Small intestine (tissue), 7 donors: ENCODE data around the gene DOCK2. TPM values are rescaled to one million over a fixed set of nuclear protein-coding genes. Genes with fewer than 3 reads are reported as not detected.

Source experiments
- DNase-seq, 2 donors: peaks; one replicate each; pipeline versions ENCODE4 v3.0.0 to v3.0.0-alpha.2; 2013
- FAIRE-seq: peaks from 2 replicates; lab custom pipeline; 2012; peaks lifted over from hg19 to GRCh38; lab: Jason Lieb, UNC
- H3K27ac ChIP-seq, 3 donors: one replicate each; pipeline ENCODE4 v1.5.1; 2013; ENCODE audit warnings: low read length in 2 of 3, mild to moderate bottlenecking in 2 of 3, control low read depth in 1 of 3, inconsistent platforms in 1 of 3, low read depth in 1 of 3, moderate library complexity in 1 of 3
- H3K27me3 ChIP-seq, 3 donors: one replicate each; pipeline ENCODE4 v1.6.1; 2013; ENCODE audit warnings: low read length in 3 of 3, inconsistent platforms in 1 of 3; ENCODE audit not compliant: control insufficient read depth in 3 of 3, insufficient read depth in 3 of 3
- H3K36me3 ChIP-seq, 3 donors: one replicate each; pipeline ENCODE4 v1.6.1; 2013; ENCODE audit warnings: low read length in 3 of 3, inconsistent platforms in 1 of 3, low read depth in 1 of 3, mild to moderate bottlenecking in 1 of 3, moderate library complexity in 1 of 3; ENCODE audit not compliant: control insufficient read depth in 3 of 3, insufficient read depth in 2 of 3
- H3K4me1 ChIP-seq, 3 donors: one replicate each; pipeline ENCODE4 v1.6.1; 2013; ENCODE audit warnings: low read length in 2 of 3, inconsistent platforms in 1 of 3, low read depth in 1 of 3, mild to moderate bottlenecking in 1 of 3, moderate library complexity in 1 of 3; ENCODE audit not compliant: control insufficient read depth in 3 of 3, insufficient read depth in 2 of 3
- H3K4me3 ChIP-seq, 3 donors: one replicate each; pipeline ENCODE4 v1.5.1; 2013; ENCODE audit warnings: low read length in 3 of 3, control low read depth in 1 of 3, inconsistent platforms in 1 of 3, low read depth in 1 of 3, mild to moderate bottlenecking in 1 of 3, moderate library complexity in 1 of 3
- H3K9me3 ChIP-seq, 2 donors: one replicate each; pipeline ENCODE4 v1.6.1; 2013; ENCODE audit warnings: low read depth in 1 of 2, low read length in 1 of 2; ENCODE audit not compliant: control insufficient read depth in 2 of 2, insufficient read depth in 1 of 2
- WGBS, 3 donors: extraction: QIAGEN DNeasy Blood & Tissue Kit; methylation state at CpG; one replicate each; pipeline ENCODE4 v1.1.7; 2013; 5-methylcytosine and 5-hydroxymethylcytosine counted together
- polyA plus RNA-seq, 4 donors: library from polyadenylated mRNA; stranded (reverse) in 3 of 4; unstranded in 1 of 4; fragments of 200-250 nt in 3 of 4; fragments of 120-200 nt in 1 of 4; gene quantifications; one replicate each; pipeline versions ENCODE4 v1.2.1 to v1.2.3, GENCODE V29; 2013
- donor health status: healthy with polysubstance abuse.
- donor health status: control.
- donor health status: control.
- donor health status: Bipolar disorder and iron deficiency.
- donor health status: healthy.

The DOCK2 gene
- polyA plus RNA-seq, 4 donors, result 1.3 to 5.9 (median 3.0) TPM

GRCh38 chr5:170053896-170054295 lies 416.8 kb downstream of the DOCK2 start:
- no peak for DNase-seq
- 75 to 90% (median 77%) methylated on average over 1 of the region's 1 CpG for WGBS, 3 donors

GRCh38 chr5:170055606-170056005 lies 418.5 kb downstream of the DOCK2 start:
- Histone ChIP-seq H3K4me1 (no peaks in the 10 kb centered on the region), H3K27me3 (no peaks in the 10 kb centered on the region), H3K27ac (no peak overlapping the region), H3K36me3 (no peaks in the 10 kb centered on the region), H3K9me3 (no peaks in the 10 kb centered on the region), H3K4me3 (no peak overlapping the region)
- WGBS, 3 donors, result 71 to 86% (median 82%) methylated on average over 2 of the region's 2 CpGs
- DNase-seq (no peak), FAIRE-seq (no peak)

More at GRCh38 chr5:170053896-170054295, 416.8 kb downstream of the DOCK2 start:
- H3K27ac ChIP-seq, result no peak overlapping the region
- H3K4me1 ChIP-seq, result no peaks in the 10 kb centered on the region
- H3K27me3 ChIP-seq, result no peaks in the 10 kb centered on the region
- H3K4me3 ChIP-seq, result no peak overlapping the region
- H3K9me3 ChIP-seq, result no peaks in the 10 kb centered on the region
- FAIRE-seq, result no peak
- H3K36me3 ChIP-seq, result no peaks in the 10 kb centered on the region

GRCh38 chr5:170056561-170057267 lies 419.6 kb downstream of the DOCK2 start:
- 78 to 85% (median 85%) methylated on average over 11 of the region's 11 CpGs for WGBS, 3 donors
- no peak for FAIRE-seq
- no peak overlapping the region for H3K27ac ChIP-seq
- no peaks in the 10 kb centered on the region for H3K27me3 ChIP-seq
- no peaks in the 10 kb centered on the region for H3K9me3 ChIP-seq
- H3K4me1 ChIP-seq, result no peaks in the 10 kb centered on the region
- no peak for DNase-seq
- no peaks in the 10 kb centered on the region for H3K36me3 ChIP-seq
- no peak overlapping the region for H3K4me3 ChIP-seq

GRCh38 chr5:170057311-170057710 lies 420.2 kb downstream of the DOCK2 start:
- Histone ChIP-seq H3K9me3 (no peaks in the 10 kb centered on the region), H3K4me3 (no peak overlapping the region), H3K27ac (no peak overlapping the region), H3K27me3 (no peaks in the 10 kb centered on the region), H3K36me3 (no peaks in the 10 kb centered on the region), H3K4me1 (no peaks in the 10 kb centered on the region)
- 88 to 94% (median 89%) methylated on average over 11 of the region's 11 CpGs for WGBS, 3 donors
- DNase-seq, result no peak
- no peak for FAIRE-seq

- no peak overlapping the region for H3K27ac ChIP-seq
- DNase-seq (no peak), FAIRE-seq (no peak)
- WGBS, 3 donors, result 85 to 90% (median 86%) methylated on average over 1 of the region's 1 CpG
- no peak overlapping the region for H3K4me3 ChIP-seq
- H3K9me3 ChIP-seq, result no peaks in the 10 kb centered on the region
- no peaks in the 10 kb centered on the region for H3K27me3 ChIP-seq
- no peaks in the 10 kb centered on the region for H3K4me1 ChIP-seq
- no peaks in the 10 kb centered on the region for H3K36me3 ChIP-seq
These were observed 422.1 kb downstream of the DOCK2 start for GRCh38 chr5:170059221-170059620.

- no peaks in the 10 kb centered on the region for H3K36me3 ChIP-seq
- H3K4me3 ChIP-seq, result no peak overlapping the region
- DNase-seq, result no peak
- FAIRE-seq, result no peak
- no peaks in the 10 kb centered on the region for H3K4me1 ChIP-seq
- no peak overlapping the region for H3K27ac ChIP-seq
- no peaks in the 10 kb centered on the region for H3K27me3 ChIP-seq
- H3K9me3 ChIP-seq, result no peaks in the 10 kb centered on the region
These were observed 430.1 kb downstream of the DOCK2 start for GRCh38 chr5:170067152-170067551.

GRCh38 chr5:170067574-170068170 lies 430.6 kb downstream of the DOCK2 start:
- no peak for FAIRE-seq
- H3K4me3 ChIP-seq, result no peak overlapping the region
- H3K27ac ChIP-seq, result no peak overlapping the region
- H3K4me1 ChIP-seq, result no peaks in the 10 kb centered on the region
- WGBS, 3 donors, result 55 to 68% (median 61%) methylated on average over 4 of the region's 4 CpGs
- no peaks in the 10 kb centered on the region for H3K36me3 ChIP-seq
- H3K9me3 ChIP-seq, result no peaks in the 10 kb centered on the region
- H3K27me3 ChIP-seq, result no peaks in the 10 kb centered on the region
- DNase-seq, result no peak

GRCh38 chr5:170069512-170069911 lies 432.4 kb downstream of the DOCK2 start:
- FAIRE-seq, result no peak

More at GRCh38 chr5:170069512-170069911, 432.4 kb downstream of the DOCK2 start:
- no peaks in the 10 kb centered on the region for H3K27me3 ChIP-seq
- H3K9me3 ChIP-seq, result no peaks in the 10 kb centered on the region
- WGBS, 3 donors, result 71 to 92% (median 90%) methylated on average over 5 of the region's 5 CpGs
- no peak overlapping the region for H3K27ac ChIP-seq
- no peaks in the 10 kb centered on the region for H3K4me1 ChIP-seq
- H3K4me3 ChIP-seq, result no peak overlapping the region
- no peaks in the 10 kb centered on the region for H3K36me3 ChIP-seq
- DNase-seq, result no peak
